ENCODE results near the gene CPB1.
"Not testable (repeated sequence)": the region's sequence is repeated elsewhere in the genome, so short reads cannot be mapped to it uniquely, and the experiment has no call there.

Gene CPB1

DNA sequence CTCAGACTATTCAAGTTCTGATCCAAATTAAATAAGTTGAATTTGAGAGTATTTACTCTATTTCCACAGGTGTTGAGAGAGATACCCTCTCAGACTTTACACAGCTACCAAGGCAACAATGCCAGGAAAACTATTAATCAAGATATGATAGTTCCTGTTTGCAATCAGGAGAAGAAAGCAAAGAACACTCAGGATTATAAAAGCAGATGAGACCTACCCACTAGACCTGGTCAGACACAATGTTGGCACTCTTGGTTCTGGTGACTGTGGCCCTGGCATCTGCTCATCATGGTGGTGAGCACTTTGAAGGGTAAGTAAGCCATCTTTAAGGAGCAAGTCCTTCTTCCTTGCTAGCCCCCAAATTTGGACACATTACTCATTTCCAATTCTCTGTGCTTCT, at the start of gene CPB1:
Gene CPB1 (plus strand): TSS at position 227 of the 400 bp plus-strand sequence. CDS start 13 bp downstream, at position 240.
- no peak for DNase-seq

DNA sequence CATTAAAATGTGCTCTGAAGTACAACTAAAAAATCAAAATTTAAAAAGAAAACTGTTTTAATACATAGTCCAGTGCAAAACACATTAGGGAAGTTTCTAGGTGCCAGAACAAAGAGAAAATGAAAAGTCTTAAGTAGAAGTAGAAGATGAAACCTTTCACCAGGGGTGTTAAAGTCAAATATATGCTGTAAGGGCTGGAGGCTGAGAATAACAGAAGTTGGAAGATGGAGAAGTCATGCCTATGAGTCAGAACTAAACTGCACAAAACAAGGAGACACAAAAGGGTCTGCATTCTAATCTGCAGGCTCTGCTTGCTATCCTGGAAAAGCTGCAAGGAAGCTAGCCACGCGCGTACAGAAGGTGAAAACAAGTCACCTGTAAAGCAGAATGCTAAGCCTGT, 48.7 kb upstream of the CPB1 start:
- DNase-seq: no peak

DNA sequence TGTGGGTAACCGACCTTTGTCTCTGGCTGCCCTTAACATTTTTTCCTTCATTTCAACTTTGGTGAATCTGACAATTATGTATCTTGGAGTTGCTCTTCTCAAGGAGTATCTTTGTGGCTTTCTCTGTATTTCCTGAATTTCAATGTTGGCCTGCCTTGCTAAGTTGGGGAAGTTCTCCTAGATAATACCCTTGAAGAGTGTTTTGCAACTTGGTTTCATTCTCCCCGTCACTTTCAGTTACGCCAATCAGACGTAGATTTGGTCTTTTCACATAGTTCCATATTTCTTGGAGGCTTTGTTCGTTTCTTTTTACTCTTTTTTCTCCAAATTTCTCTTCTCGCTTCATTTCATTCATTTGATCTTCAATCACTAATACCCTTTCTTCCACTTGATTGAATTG, 42.6 kb upstream of the CPB1 start:
- not testable (repeated sequence) for DNase-seq

DNA sequence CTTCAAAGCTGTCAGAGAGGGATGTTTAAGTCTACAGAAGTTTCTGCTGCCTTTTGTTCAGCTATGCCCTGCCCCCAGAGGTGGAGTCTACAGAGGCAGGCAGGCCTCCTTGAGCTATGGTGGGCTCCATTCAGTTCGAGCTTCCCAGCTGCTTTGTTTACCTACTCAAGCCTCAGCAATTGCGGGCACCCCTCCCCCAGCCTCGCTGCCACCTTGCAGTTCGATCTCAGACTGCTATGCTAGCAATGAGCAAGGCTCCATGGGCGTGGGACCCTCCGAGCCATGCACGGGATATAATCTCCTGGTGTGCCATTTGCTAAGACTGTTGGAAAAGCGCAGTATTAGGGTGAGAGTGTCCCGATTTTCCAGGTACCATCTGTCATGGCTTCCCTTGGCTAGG, 41.5 kb upstream of the CPB1 start:
- DNase-seq: not testable (repeated sequence)

DNA sequence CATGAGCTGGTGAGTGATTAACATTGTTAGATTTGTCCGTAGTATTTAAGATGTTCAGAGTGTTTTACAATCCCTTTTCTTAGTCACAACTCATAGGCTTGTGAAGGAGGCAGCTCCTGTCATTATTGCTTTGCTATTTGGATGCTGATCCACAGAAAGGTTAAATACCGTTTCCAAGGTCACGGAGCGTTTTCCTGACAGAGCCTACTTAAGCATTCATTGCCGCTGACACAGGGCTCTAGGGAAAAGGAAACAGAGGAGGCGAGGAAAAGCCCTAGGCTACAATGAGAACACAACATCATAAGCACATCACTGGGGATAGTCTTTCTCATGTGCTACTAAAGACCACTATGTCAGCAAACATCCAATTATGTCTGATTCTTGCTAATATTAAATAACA, 38.5 kb upstream of the CPB1 start:
- DNase-seq: no peak

DNA sequence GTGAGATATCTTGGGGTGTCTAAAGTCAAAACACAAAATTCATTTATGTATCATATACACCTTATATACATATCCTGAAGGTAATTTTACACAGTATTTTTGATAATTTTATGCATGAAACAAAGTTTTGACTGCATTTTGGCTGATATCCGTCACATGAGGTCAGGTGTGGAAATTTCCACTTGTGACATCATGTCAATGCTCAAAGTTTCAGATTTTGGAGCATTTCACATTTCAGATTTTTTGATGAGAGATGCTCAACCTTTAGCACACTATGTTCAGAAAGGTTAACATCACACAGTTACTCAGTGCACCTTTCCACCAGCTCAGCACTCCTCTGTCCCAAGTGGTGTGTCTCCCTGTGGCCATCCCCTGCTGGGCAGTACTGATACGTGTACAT, 37.7 kb upstream of the CPB1 start:
- DNase-seq: no peak

DNA sequence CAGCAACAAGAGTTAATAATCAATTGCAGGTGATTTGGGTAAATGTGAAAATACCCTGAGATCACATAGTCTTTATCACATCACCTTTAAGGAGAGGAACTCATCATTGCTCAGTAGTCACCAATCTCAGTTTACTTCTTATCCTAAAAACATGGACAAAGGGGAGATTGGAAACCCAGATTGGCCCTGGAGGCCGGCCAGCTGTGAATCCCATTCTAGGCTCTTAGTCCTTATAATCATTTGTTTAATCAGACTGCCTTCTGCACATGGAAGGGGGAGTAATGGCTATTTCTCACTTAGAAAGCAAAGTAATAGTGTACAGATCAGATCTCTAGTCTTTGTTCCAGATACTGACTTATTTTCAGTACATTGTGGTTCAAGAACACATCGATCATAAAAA, 37.2 kb upstream of the CPB1 start:
- DNase-seq: no peak

DNA sequence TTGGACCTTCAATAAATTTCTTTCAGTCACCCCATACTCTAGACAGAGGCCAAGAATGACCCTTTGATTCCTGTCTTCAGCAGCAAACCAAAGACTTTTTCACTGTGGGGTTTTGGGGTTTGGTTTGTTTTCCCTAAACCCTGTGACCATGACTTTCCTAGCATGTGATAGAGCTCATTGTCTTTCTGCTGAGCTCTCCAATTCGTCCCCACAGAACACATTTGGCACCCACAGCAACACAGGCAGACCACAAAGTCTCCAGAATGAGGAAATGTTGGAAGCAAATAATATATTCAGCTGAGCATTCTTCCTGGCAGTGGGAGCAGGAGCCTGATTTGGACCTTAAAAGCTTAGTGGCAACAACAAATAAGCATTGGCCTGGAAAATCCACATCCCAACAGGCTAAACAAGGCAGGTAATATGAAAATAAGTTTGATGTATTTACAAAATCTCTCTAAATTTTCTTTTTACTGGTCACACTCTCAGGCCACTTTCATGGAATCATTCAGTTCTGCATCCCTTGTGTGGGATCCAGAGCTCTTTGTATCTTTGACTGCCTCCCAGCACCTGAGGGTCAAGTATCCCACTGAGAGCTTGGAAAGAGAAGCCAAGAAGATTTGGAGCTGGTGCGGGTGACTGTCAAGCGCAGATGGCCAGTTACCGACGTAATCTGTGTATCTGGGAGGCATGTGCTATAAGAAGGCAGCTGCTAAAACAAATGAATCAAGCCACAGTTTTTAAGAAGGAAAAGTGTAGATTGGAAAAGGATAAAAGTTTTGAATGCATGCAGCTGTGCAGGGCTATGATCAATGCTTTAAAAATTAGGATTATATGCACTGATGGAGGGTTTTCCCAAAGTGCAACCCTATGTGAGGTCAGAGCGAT, 36.5 kb upstream of the CPB1 start:
- DNase-seq: no peak

DNA sequence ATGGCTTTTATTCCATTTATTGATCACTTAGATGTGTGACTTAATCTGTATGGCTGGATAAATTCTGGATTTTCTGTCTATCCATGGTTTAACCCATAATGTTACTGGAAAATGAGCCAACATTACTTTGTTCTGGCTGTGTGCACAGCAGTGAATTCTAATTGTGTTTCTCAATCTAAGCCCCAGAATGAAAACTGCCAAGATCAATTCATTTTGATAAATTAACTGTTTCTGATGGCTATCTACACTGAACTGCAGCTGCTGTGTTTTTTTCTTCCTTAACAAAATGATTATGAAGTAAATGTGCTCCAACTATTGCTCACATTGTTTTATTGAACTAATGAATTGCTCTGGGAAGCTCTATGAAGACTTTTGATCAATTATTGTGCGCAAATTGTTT, 35.7 kb upstream of the CPB1 start:
- DNase-seq: no peak

DNA sequence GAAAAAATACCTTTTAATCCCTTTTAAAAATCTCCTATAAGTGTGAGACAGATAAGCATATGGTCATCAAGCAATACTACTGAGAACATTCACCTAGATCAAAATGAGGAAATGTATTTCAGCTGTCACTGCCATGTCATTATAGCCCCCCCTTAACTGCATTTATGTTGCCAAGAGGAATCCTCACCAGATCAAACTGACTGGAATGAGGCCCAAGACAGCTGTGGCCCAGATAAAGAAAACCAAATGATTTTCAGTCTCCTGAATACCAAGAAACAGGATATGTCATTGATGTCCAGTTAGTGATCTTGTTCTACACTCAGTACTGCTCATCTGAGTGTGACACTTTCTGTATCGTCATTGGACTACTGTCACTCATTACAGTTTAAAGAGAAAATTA, 35.1 kb upstream of the CPB1 start:
- DNase-seq: no peak

DNA sequence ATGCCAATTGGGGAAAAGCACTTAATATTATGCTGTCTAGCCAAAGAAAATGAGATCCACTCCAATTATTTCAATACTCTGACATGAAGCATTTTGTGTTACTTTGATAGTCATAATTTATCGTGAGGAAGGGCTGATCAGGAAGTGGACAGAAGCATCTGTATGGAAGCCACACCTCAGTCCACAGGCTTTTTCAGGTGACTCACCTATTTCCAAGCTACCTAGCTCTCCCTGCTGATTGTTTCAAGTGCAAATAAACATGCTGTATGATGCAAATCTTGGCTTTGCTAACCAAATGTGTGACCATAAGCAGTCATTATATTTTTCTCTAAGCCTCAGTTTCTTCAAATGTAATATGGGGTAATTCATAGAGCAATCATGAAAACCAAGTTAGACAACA, 30.8 kb upstream of the CPB1 start:
- DNase-seq: no peak

DNA sequence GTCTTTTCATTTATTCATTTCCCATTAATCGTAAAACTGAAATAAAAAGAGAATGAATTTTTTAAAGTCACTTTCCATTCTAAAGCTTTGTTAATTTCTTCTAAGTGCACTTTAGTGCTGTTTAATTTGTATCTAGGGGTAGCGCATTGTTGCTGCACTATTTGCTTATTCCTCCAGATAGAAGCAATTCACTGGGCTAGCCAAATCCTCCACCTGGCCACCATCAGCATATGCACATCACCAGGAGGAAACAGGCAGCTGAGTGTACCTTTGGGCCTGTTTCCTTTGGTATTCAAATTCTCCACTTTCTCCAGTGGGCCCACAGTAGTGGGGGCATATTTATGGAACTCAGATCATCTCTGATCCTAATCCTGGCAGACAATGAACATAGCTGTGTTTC, 29.8 kb upstream of the CPB1 start:
- no peak for DNase-seq

DNA sequence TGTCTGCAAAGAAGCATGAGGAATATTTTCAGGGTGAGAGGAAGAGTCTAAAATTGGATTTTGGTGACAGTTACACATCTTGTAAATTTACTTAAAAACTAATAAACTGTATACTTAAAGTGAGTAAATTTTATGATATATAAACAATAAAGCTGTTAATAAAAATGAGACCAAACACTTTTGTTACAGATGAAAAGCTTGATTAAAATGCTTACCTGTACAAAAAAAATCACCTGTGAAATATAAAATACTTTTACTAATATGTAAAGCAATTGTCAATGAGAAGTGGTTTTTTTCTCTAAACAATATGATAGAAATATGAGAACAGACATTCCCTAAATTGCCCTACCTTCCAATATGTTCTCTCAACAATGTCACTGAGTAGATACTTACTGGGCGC, 27.2 kb upstream of the CPB1 start:
- no peak for DNase-seq

DNA sequence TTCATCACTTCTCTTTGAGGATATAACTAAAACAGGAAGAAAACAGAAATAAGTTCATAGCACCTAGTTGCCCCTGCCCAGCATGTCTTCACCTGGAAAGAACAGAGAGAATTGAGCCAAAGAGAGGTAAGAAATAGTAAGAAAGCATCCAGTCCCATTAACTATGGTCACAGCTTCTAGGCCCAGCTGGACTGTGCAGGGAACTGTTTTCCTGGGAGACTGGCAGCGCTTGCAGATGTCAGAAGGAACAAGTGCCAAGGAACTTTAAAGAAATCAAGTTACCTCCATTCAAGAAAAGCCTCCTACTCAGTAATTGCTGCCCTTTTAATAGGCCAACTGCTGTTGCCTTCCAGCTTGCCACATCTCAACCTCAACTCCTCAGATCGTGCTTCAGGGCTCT, 17.8 kb upstream of the CPB1 start:
- DNase-seq: no peak

DNA sequence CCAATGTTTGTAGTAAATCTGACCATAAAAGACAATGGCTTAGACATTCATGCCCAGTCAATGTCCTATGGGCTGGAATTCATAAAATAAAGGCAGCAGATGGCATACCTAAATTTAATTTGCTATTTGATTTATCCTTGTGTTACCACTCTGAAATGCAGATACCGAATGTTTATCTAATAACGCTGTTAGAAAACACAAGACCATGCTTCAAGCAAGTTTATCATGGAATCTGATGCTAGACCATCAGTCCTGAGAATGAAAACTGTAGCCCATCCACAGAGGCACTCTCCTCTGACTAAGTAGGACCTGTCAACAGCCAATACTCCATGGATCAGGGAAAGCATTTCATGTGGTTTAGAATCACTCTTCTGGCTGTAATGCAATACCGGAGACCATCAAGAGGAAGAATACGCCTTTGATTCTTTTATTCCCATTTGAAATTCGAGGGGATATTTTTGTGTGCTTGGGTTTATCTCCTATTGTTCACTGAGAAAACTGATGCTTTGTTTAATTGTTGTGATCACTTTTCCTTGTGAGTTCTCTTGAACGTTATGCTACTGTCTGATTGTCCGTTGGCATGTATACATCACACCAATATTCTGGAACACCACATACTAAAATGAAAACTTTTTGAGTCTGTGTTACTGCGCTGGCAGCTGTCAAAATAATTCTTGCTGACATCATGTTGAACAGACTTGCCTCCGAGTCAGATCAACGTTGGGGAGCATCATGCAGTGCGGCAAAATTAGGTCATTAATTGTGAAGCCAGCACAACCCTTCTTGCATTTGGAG, 12.1 kb upstream of the CPB1 start:
- DNase-seq: no peak

DNA sequence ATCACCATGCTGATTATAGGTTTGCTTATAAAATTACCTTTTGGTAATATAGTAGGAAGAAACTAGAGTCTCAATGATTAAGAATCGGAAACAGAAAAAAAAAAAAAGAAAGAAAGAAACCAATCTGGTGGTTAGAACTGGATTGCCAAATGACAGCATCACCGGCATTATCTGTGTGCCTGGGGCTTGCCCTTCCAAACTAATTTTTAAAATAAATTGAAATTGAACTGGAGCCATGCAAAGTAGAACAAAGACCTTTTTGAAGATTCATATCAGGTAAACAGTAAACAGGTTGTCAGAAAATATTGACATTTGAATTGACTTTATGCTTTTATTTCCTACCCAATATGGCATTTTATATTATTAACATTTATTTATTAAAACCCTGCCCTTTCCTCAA, 11.2 kb upstream of the CPB1 start:
- no peak for DNase-seq

DNA sequence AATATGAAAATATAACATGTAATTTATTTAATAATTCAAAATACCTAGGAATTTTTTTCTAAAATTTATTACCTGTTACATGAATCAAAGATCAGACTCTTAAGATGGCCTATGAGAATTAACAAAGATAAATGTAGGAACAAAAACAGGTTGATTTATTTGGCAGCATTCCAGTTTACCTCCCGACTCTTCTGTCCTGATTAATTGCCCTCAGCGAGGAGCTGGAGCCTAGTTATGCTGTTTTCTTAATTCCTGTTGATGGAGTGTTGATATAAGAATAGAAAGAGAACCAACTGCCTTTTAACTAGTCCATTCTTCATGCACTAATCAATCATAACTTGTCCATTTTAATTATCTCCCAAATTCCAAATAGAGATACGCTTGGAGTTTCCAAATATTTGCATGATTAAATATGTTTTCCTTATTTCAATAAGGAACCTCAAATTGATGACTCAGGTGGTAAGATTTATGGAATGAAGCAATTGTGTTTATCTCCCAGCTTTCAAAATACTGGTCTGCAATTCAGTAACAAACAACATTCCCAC, 10.6 kb upstream of the CPB1 start:
- no peak for DNase-seq

DNA sequence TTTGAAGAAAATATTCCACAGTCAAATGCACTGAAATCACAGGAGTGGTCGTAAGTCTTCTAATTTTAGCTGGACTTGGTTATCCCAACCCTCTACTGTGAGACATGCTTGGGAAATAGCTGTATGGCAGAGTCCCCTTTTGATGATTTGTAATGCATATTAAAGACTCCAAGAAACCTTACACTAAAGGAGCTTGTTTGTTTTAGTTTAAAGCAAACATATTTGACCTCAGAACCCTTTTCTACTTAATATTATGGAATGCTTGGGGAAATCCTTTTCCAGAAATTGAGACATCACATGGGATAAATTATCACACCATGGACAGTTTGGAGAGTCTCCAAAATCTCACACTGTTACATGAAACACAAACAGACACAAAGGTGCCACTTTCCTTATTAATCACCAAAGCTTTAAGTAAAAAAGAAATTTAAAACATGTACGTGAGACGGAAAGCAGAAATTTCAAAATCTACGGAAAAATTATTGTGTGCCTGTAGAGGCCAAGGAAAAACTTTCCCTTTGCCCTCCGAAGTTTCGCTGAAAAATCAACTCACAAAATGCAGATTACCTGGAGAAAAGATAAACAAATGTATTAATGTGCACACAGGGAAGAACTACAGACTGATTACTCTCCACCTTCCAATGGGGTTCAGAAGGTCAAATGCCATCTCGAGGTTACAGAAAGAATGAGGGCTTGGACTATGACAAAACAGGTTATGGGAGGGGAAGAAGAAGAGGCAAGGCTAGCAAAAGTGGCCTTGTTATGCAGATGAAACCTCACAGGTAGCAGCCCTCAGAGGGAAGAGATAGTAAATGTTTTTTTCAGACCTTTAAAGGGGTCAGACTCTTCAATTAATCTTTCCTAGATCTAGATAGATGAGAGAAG, 7.0 kb upstream of the CPB1 start:
- DNase-seq: no peak

DNA sequence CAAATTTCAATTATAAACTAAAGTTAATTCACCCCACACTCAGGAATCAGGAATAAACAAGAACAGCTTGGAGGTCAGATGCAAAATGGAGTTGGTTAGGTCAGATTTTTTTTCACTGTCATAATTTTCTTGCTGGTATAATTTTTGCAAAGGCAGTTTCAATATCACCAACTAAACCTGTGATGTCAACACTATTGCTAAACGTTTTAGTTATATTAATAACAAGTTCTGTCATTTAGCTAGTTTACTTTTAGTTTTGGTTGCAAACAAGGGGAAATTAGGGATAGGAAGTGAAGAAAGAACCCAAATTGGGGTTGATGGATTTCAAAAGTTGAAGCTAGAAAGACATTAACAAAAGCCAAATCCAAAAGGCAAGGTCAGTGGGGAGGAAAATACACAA, 4.6 kb upstream of the CPB1 start:
- DNase-seq: no peak

DNA sequence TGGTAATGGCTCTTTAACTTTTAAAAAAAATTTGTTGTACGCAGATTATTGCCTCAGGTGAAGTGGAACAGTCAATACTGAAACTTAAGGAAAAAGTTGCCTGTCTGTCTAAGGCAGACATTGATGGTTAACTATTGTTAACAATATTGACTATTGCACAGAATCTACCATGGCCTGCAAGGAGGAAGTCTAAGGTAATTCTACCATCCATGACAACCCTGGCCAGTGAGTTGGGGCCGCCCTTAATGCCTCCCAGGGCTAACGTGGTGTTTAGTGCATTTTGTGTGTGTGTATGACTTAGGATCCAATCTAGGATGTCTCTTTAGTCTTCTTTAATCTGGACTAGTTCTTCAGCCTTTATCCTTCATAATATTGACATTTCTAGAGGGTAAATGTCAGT, 2.1 kb upstream of the CPB1 start:
- no peak for DNase-seq

DNA sequence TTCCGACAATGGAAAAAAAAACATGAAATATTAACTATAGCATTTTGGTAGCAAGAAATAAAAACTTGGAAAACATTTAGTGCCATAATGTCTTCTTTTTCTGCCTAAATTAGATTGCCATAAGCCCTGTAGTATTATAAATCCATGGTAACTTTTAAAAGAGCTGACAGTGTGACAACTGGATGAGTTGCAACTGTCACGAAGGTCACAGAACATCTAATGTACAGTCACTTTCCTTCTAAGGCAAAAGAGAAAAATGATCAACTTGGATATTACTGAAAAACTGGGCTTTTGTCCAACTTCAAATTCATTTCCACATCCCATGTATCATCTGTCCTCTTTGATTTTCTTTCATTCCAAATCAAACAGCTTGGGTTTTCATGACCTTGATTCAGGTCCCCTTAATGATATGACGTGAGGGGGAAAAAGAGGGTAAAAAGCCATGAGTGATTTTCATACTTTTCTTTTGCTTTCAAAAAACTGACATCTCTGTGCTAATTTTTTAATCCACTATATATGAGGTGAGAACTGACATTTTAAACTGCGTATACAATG, 602 bp downstream of the CPB1 start:
- no peak for DNase-seq

DNA sequence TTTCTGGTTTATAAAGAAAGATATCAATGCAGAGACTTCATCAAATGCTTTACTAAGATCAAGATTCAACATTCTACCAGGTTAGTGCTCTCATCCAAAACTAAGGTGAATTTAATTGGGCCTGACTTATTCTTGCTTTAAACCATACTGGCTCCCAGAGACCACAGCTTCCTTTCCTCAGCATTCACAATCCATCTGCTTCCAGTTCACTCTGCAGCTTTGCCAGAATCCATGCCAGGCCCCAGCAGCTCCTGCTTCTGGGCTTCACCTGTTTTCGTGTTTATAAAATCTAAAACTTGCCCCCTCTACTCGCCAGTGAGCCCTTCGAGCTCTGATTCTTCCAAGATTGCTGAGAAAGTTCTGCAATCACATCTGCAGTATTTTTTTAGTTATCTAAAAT, 2.3 kb downstream of the CPB1 start:
- no peak for DNase-seq

DNA sequence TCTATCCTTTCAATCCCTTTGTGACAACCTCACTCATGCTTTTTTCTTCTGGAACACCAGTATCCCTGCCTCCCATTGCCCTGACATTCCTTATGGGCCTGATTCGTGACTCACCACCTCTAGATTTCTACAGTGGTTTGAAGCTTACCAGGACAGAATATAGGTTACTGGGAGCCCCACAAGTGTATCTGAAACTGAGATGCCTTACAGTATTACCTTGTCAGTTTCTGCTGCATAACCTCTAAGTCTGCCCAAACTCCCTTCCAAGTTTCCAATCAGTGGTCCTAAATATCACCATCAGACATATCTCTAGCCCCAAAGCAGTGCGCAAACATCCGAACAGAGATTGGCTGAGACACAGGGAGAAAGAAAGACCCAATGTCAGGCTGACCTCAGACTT, 5.6 kb downstream of the CPB1 start:
- DNase-seq: no peak
